Naive thymus-derived CD4-positive, alpha-beta T cell (primary cell): ENCODE measurements around the gene MFSD6L. TPM values are rescaled to one million over a fixed set of nuclear protein-coding genes. Genes with fewer than 3 reads are reported as not detected.

Experiments used
- ATAC-seq: fragments of 150-1000 bp; cut with Tn5 transposase; 2 replicates; pipeline ENCODE4 v1.10.0; 2021; ENCODE audit warnings: mild to moderate bottlenecking, moderate library complexity
- CTCF ChIA-PET: fragments of 350-600 bp; sonication (Branson Sonifier 250); formaldehyde crosslinking; loops from one replicate; lab custom pipeline; 2021; ENCODE audit warnings: antibody characterized with exemption; lab: Charles Lee
- POLR2A ChIA-PET: fragments of 350-600 bp; sonication (Branson Sonifier 250); formaldehyde crosslinking; loops from one replicate; lab custom pipeline; 2021; ENCODE audit warnings: antibody characterized with exemption, inconsistent platforms; lab: Charles Lee
- DNase-seq, 9 donors: peaks; one replicate each; pipeline versions ENCODE4 v3.0.0 to v3.0.0-alpha.2; 2020 to 2022; ENCODE audit warnings: mixed read lengths in 1 of 9
- H3K27ac ChIP-seq: one replicate; pipeline ENCODE4 v1.7.0; 2013; ENCODE audit warnings: mild to moderate bottlenecking, low read depth, low read length, moderate library complexity
- H3K27me3 ChIP-seq, 2 donors: one replicate each; pipeline ENCODE4 v1.7.0; 2013; ENCODE audit warnings: low read length in 2 of 2, mild to moderate bottlenecking in 2 of 2, moderate library complexity in 2 of 2; ENCODE audit not compliant: control insufficient read depth in 2 of 2, insufficient read depth in 2 of 2
- H3K36me3 ChIP-seq, 3 experiments: 1 replicate in 2 of 3; 2 replicates in 1 of 3; pipeline ENCODE4 v1.7.0; 2013; ENCODE audit warnings: low read length in 3 of 3, mild to moderate bottlenecking in 3 of 3, moderate library complexity in 1 of 3; ENCODE audit not compliant: insufficient read depth in 3 of 3, control insufficient read depth in 2 of 3
- H3K4me1 ChIP-seq, 2 donors: one replicate each; pipeline ENCODE4 v1.7.0; 2013; ENCODE audit warnings: low read length in 2 of 2, mild to moderate bottlenecking in 2 of 2, moderate library complexity in 1 of 2; ENCODE audit not compliant: control insufficient read depth in 2 of 2, insufficient read depth in 2 of 2
- H3K4me3 ChIP-seq: 2 replicates; pipeline ENCODE4 v1.7.0; 2013; ENCODE audit warnings: mild to moderate bottlenecking, low read length
- H3K9me3 ChIP-seq, 3 experiments: 1 replicate in 2 of 3; 2 replicates in 1 of 3; pipeline ENCODE4 v1.7.0; 2013; ENCODE audit warnings: low read length in 3 of 3; ENCODE audit not compliant: control insufficient read depth in 2 of 3
- H3K27ac Mint-ChIP-seq, 9 donors: one replicate each; pipeline ENCODE4 v1.8.0; 2020 to 2022; ENCODE audit warnings: mixed read lengths in 9 of 9, mild to moderate bottlenecking in 8 of 9, moderate library complexity in 5 of 9, inconsistent platforms in 2 of 9
- H3K27me3 Mint-ChIP-seq, 5 donors: one replicate each; pipeline ENCODE4 v1.8.0; 2021 to 2022; ENCODE audit warnings: mixed read lengths in 5 of 5, mild to moderate bottlenecking in 1 of 5
- H3K36me3 Mint-ChIP-seq, 5 donors: one replicate each; pipeline ENCODE4 v1.8.0; 2020 to 2022; ENCODE audit warnings: mixed read lengths in 5 of 5, mild to moderate bottlenecking in 3 of 5, inconsistent platforms in 1 of 5
- H3K4me1 Mint-ChIP-seq, 7 donors: one replicate each; pipeline ENCODE4 v1.8.0; 2020 to 2022; ENCODE audit warnings: mixed read lengths in 7 of 7, mild to moderate bottlenecking in 3 of 7, inconsistent platforms in 1 of 7
- H3K4me3 Mint-ChIP-seq, 10 donors: one replicate each; pipeline ENCODE4 v1.8.0; 2020 to 2022; ENCODE audit warnings: mild to moderate bottlenecking in 10 of 10, mixed read lengths in 10 of 10, moderate library complexity in 6 of 10, inconsistent platforms in 2 of 10
- H3K9me3 Mint-ChIP-seq, 11 donors: one replicate each; pipeline ENCODE4 v1.8.0; 2020 to 2022; ENCODE audit warnings: mixed read lengths in 11 of 11, mild to moderate bottlenecking in 4 of 11, inconsistent platforms in 1 of 11, moderate library complexity in 1 of 11
- intact Hi-C, 2 donors: fragments of 100-400 bp; cut with micrococcal nuclease; formaldehyde crosslinking; loops; one replicate each; pipeline ENCODE4 v1.15.1; 2023
- polyA plus RNA-seq, 2 donors: library from polyadenylated mRNA; unstranded; fragments of 300-500 nt; fragmentation: Illumina TruSeq; gene quantifications; one replicate each; pipeline ENCODE4 v1.2.3, GENCODE V29; 2021
- total RNA-seq, 6 experiments: library from RNA in 5 of 6; stranded (reverse) in 5 of 6; gene quantifications; 1 replicate in 5 of 6; 2 replicates in 1 of 6; pipeline ENCODE4 v1.2.3 and lab custom pipeline; 2021 to 2026

Gene MFSD6L
- total and polyA plus RNA-seq, 7 experiments from 2014 or later: 0.96 to 1.8 TPM; not detected in 5

DNA sequence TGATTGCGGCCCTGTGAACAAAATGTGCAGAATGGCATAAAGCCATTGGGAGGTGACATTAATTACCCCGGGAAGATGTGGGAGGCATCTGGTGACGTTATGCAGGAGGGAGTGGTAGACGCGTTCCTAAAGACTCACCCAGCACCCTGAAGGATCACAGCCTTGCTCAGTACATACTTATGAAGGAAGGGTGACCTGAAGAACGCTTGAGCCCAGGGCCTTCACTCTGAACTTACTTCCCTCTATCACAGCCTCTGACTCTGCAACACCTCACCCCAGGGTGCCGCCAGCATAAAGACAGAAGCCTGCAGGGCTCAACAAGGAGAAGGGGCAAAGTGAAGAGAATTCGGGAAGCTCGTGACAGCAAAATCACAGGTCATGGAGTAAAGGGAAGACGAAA lies 9.4 kb downstream of the MFSD6L start:
- ChIA-PET CTCF (interaction anchor here (1.2 kb wide), 1 partner anchor 10 kb away, joined by 4 read pairs; no protein-coding TSS in a partner anchor), POLR2A (no interaction called here)
- no peak for DNase-seq
- no peaks in the 10 kb centered on the region for H3K36me3 ChIP-seq
- Mint-ChIP-seq H3K4me1 (peaks cover 0 to 4% (median 0%) of the 10 kb centered on the region in 7 donors), H3K4me3 (no peak overlapping the region), H3K27ac (no peak overlapping the region), H3K36me3 (peaks cover 0 to 5% (median 0%) of the 10 kb centered on the region in 5 donors), H3K9me3 (peaks cover 0 to 12% (median 3%) of the 10 kb centered on the region in 11 donors), H3K27me3 (peaks cover 0 to 11% (median 0%) of the 10 kb centered on the region in 5 donors)
- no peak overlapping the region for H3K4me3 ChIP-seq
- no peak for ATAC-seq
- no peaks in the 10 kb centered on the region for H3K4me1 ChIP-seq
- no peak overlapping the region for H3K27ac ChIP-seq
- H3K27me3 ChIP-seq: no peaks in the 10 kb centered on the region
- intact Hi-C loops: loop anchor here in 1 of 2 donors (10.0 kb wide), 1 partner anchor 105 kb away; no protein-coding TSS in a partner anchor
- no peaks in the 10 kb centered on the region for H3K9me3 ChIP-seq

GRCh38 chr17:8788998-8789397 lies 10.2 kb downstream of the MFSD6L start:
- POLR2A ChIA-PET: no interaction called here
- intact Hi-C loops: no loop called here
- Histone ChIP-seq H3K4me3 (no peak overlapping the region), H3K27ac (no peak overlapping the region), H3K27me3 (no peaks in the 10 kb centered on the region), H3K4me1 (no peaks in the 10 kb centered on the region), H3K9me3 (no peaks in the 10 kb centered on the region), H3K36me3 (no peaks in the 10 kb centered on the region)
- Mint-ChIP-seq H3K36me3 (peaks cover 0 to 5% (median 0%) of the 10 kb centered on the region in 5 donors), H3K4me3 (no peak overlapping the region), H3K9me3 (peaks cover 0 to 12% (median 3%) of the 10 kb centered on the region in 11 donors), H3K27me3 (peaks cover 0 to 11% (median 0%) of the 10 kb centered on the region in 5 donors), H3K27ac (no peak overlapping the region), H3K4me1 (peaks cover 0 to 4% (median 0%) of the 10 kb centered on the region in 7 donors)
- DNase-seq (no peak), ATAC-seq (no peak)
- CTCF ChIA-PET: interaction anchor here (1.2 kb wide), 1 partner anchor 9 kb away, joined by 4 read pairs; no protein-coding TSS in a partner anchor

DNA sequence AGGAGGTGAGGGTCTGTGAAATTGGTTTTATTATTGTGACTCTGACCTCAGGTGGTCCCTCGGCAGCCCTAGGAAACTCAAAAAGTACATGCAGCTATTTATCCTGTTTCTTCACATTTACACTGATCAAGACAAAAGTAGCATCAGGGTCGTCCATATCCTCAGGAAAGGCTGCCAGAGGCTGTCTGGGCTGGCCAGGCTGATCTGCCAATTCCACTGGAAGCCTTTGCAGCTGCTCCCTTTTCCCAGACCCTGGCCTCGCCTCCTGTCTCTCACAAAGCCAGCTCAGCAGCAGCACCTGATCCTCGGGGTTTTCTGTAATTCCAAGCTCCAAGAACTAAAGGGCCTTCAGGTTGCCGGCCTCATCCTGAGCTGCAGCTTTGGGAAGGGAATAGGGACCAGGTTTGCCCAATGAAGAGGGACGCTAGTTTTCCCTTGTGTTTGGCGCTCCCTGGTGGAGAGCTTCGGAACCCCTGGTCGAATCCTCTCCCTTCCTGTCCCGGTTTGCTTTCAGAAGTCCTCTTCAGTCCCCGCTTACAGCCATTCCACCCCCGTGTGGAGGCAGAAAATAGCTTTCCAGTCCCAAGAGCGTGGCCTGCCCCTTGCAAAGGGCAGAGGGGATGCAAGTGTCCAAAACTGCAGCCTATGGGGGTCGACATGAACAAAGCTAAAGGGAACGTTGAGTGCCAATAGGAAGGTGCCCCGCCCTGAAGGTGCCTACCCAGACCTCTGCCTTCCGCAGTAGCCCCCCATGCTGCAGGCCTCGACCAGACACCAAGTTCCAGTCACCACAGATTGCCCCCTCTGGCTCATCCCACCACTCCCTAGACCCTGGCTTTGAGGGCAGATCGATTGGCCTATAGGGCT lies 13.4 kb downstream of the MFSD6L start:
- no peaks in the 10 kb centered on the region for H3K4me1 ChIP-seq
- H3K4me3 ChIP-seq: no peak overlapping the region
- CTCF ChIA-PET: interaction anchor here (0.6 to 3.4 kb wide), 11 partner anchors 9 to 726 kb away, joined by 3 to 19 read pairs (median 4); no protein-coding TSS in a partner anchor
- Mint-ChIP-seq H3K36me3 (no peaks in the 10 kb centered on the region), H3K27ac (no peak overlapping the region), H3K9me3 (peaks cover 0 to 4% (median 0%) of the 10 kb centered on the region in 11 donors), H3K4me3 (no peak overlapping the region), H3K27me3 (peaks cover 0 to 18% (median 0%) of the 10 kb centered on the region in 5 donors), H3K4me1 (peaks cover 0 to 4% (median 0%) of the 10 kb centered on the region in 7 donors)
- intact Hi-C loops: loop anchor here in 1 of 2 donors (1.0 kb wide), 4 partner anchors 213 to 725 kb away; partner anchors contain the start of gene RPL26
- H3K36me3 ChIP-seq: no peaks in the 10 kb centered on the region
- H3K9me3 ChIP-seq: no peaks in the 10 kb centered on the region
- peak; percentile 62 for ATAC-seq
- DNase-seq: peak; percentile 18 to 60 (median 45)
- no peak overlapping the region for H3K27ac ChIP-seq
- H3K27me3 ChIP-seq: no peaks in the 10 kb centered on the region
- POLR2A ChIA-PET: interaction anchor here (0.6 kb wide), 1 partner anchor 481 kb away, joined by 3 read pairs; no protein-coding TSS in a partner anchor

DNA sequence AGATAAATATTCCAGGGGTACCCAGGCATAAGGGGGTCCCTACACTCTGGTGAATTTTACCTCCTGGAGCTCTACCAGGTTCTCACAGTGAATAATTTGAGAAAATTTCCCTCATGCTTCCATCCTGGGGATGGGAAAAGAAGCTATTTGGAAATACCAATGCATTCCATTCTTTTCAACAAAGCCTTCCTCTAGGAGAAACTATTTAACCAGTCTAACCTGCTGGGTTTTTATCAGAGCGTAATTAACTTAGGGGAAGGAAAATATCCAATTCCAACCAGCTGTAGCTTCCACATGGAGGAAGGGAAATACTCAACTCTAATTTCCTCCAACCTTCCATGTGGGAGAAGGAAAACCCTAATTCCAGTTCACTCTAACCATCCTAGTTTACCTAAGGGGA lies 17.0 kb downstream of the MFSD6L start:
- Mint-ChIP-seq H3K4me1 (peaks cover 0 to 4% (median 0%) of the 10 kb centered on the region in 7 donors), H3K36me3 (no peaks in the 10 kb centered on the region), H3K27me3 (peaks cover 0 to 29% (median 4%) of the 10 kb centered on the region in 5 donors), H3K4me3 (no peak overlapping the region), H3K9me3 (peaks cover 0 to 7% (median under 1%) of the 10 kb centered on the region in 11 donors), H3K27ac (no peak overlapping the region)
- Histone ChIP-seq H3K4me3 (no peak overlapping the region), H3K27me3 (no peaks in the 10 kb centered on the region), H3K36me3 (no peaks in the 10 kb centered on the region), H3K4me1 (no peaks in the 10 kb centered on the region), H3K9me3 (no peaks in the 10 kb centered on the region), H3K27ac (no peak overlapping the region)
- DNase-seq (no peak), ATAC-seq (no peak)
- CTCF ChIA-PET: interaction anchor here (1.1 kb wide), 1 partner anchor 9 kb away, joined by 3 read pairs; no protein-coding TSS in a partner anchor
- POLR2A ChIA-PET: no interaction called here
- intact Hi-C loops: no loop called here

GRCh38 chr17:8781776-8782175 lies 17.4 kb downstream of the MFSD6L start:
- H3K27me3 Mint-ChIP-seq: peaks cover 0 to 33% (median 6%) of the 10 kb centered on the region in 5 donors
- ATAC-seq: no peak
- Histone ChIP-seq H3K36me3 (no peaks in the 10 kb centered on the region), H3K27me3 (no peaks in the 10 kb centered on the region), H3K4me3 (no peak overlapping the region), H3K9me3 (no peaks in the 10 kb centered on the region), H3K27ac (no peak overlapping the region), H3K4me1 (no peaks in the 10 kb centered on the region)
- no peak for DNase-seq
- peaks cover 0 to 4% (median 0%) of the 10 kb centered on the region in 7 donors for H3K4me1 Mint-ChIP-seq
- H3K36me3 Mint-ChIP-seq: no peaks in the 10 kb centered on the region
- peaks cover 0 to 9% (median 3%) of the 10 kb centered on the region in 11 donors for H3K9me3 Mint-ChIP-seq
- CTCF ChIA-PET: interaction anchor here (1.1 kb wide), 1 partner anchor 8 kb away, joined by 3 read pairs; no protein-coding TSS in a partner anchor
- no peak overlapping the region for H3K4me3 Mint-ChIP-seq
- H3K27ac Mint-ChIP-seq: no peak overlapping the region
- POLR2A ChIA-PET: no interaction called here
- intact Hi-C loops: no loop called here

GRCh38 chr17:8776881-8777280 lies 22.3 kb downstream of the MFSD6L start:
- peaks cover 2 to 3% of the 10 kb centered on the region in 2 donors for H3K27me3 ChIP-seq
- no peak for DNase-seq
- H3K4me3 ChIP-seq: no peak overlapping the region
- H3K27ac Mint-ChIP-seq: no peak overlapping the region
- H3K27me3 Mint-ChIP-seq: peaks cover 11 to 53% (median 29%) of the 10 kb centered on the region in 5 donors
- H3K9me3 ChIP-seq: no peaks in the 10 kb centered on the region
- H3K9me3 Mint-ChIP-seq: peaks cover 3 to 35% (median 13%) of the 10 kb centered on the region in 11 donors
- POLR2A ChIA-PET: interaction anchor here (0.7 kb wide), 1 partner anchor 486 kb away, joined by 3 read pairs; no protein-coding TSS in a partner anchor
- no peak overlapping the region for H3K4me3 Mint-ChIP-seq
- no peaks in the 10 kb centered on the region for H3K36me3 ChIP-seq
- CTCF ChIA-PET: interaction anchor here (0.8 kb wide), 1 partner anchor 9 kb away, joined by 5 read pairs; no protein-coding TSS in a partner anchor
- no peaks in the 10 kb centered on the region for H3K4me1 ChIP-seq
- no peak for ATAC-seq
- no peak overlapping the region for H3K27ac ChIP-seq
- intact Hi-C loops: no loop called here
- peaks cover 0 to 4% (median 0%) of the 10 kb centered on the region in 7 donors for H3K4me1 Mint-ChIP-seq
- H3K36me3 Mint-ChIP-seq: peaks cover 0 to 12% (median 5%) of the 10 kb centered on the region in 5 donors
